ENCODE data around the gene HS6ST2.

DNA sequence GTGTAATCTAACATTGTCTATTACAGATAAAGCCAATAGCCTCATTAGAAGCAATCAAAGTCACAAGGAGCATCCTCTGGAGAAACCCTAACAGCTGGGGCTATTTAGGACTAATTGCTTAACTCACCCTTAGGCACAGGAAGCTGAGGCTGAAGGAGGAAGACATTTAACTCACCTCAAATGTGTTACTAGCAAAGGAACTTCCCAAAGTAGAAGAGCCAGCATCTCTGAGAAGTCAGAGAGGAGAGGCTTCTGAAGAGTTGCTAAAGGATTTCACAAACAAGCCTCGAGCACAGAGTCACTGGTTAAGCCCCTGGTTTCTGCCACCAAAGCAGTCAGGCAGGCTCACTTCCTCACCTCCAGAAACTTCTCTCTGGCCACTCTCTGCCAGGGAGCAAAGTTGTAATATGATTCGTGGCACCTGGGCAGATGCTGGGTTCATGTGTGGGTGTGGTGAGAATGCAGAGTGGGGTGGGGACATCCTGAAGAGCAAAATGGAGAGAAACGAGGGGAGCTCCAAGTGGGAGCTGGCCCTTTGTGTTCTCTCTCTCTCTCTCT is 201.3 kb downstream of the HS6ST2 start:
- TF ChIP-seq, protein P1, sequence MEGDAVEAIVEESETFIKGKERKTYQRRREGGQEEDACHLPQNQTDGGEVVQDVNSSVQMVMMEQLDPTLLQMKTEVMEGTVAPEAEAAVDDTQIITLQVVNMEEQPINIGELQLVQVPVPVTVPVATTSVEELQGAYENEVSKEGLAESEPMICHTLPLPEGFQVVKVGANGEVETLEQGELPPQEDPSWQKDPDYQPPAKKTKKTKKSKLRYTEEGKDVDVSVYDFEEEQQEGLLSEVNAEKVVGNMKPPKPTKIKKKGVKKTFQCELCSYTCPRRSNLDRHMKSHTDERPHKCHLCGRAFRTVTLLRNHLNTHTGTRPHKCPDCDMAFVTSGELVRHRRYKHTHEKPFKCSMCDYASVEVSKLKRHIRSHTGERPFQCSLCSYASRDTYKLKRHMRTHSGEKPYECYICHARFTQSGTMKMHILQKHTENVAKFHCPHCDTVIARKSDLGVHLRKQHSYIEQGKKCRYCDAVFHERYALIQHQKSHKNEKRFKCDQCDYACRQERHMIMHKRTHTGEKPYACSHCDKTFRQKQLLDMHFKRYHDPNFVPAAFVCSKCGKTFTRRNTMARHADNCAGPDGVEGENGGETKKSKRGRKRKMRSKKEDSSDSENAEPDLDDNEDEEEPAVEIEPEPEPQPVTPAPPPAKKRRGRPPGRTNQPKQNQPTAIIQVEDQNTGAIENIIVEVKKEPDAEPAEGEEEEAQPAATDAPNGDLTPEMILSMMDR (conservative IDR thresholded peaks at IDR 0.05; ENCODE audit: low read depth, low read length) = no peak
- no peak for TF ChIP-seq EZH2 (IDR thresholded peaks at IDR 0.05; ENCODE audit: low read length, unreplicated experiment)
